Panc1 (cell line): ENCODE measurements around the gene NPEPL1. TPM values are rescaled to one million over a fixed set of nuclear protein-coding genes. Genes with fewer than 3 reads are reported as not detected.

Source experiments
- ATAC-seq: fragments of 200-7000 bp; cut with Tn5 transposase; 2 replicates; pipeline ENCODE4 v1.9.1; 2020; ENCODE audit warnings: mild to moderate bottlenecking, moderate library complexity
- BruUV-seq: library from RNA; stranded (reverse); fragments of 400-500 nt; replicated peaks from 2 replicates; lab custom pipeline; 2021; lab: Mats Ljungman, UMichigan
- CTCF ChIA-PET: fragments of 300-600 bp; sonication (Branson Sonifier 250); formaldehyde crosslinking; loops from one replicate; lab custom pipeline; 2022; ENCODE audit warnings: antibody characterized with exemption; lab: Charles Lee
- POLR2A ChIA-PET: fragments of 300-600 bp; sonication (Branson Sonifier 250); formaldehyde crosslinking; loops from one replicate; lab custom pipeline; 2022; ENCODE audit warnings: antibody characterized with exemption; lab: Charles Lee
- DNase-seq: peaks from one replicate; pipeline ENCODE4 v3.0.0-alpha.2; 2010; ENCODE audit warnings: low read depth, low spot score
- H3K27ac ChIP-seq: 2 replicates; pipeline ENCODE4 v1.5.1; 2011; ENCODE audit warnings: mild to moderate bottlenecking, low read length, inconsistent platforms
- H3K27me3 ChIP-seq: fragments of 200-500 bp; sonication (Bioruptor generic); 2 replicates; pipeline ENCODE4 v1.6.0; 2014; ENCODE audit warnings: low read length, inconsistent platforms; ENCODE audit not compliant: control insufficient read depth, insufficient read depth
- H3K36me3 ChIP-seq: fragments of 200-500 bp; sonication (Bioruptor generic); 2 replicates; pipeline ENCODE4 v1.5.1; 2014; ENCODE audit warnings: inconsistent platforms, mild to moderate bottlenecking, low read length, moderate library complexity; ENCODE audit not compliant: control insufficient read depth, insufficient read depth
- H3K4me1 ChIP-seq: 2 replicates; pipeline ENCODE4 v1.5.1; 2011; ENCODE audit warnings: inconsistent platforms, mild to moderate bottlenecking, low read length, moderate library complexity; ENCODE audit not compliant: control insufficient read depth, insufficient read depth
- H3K4me3 ChIP-seq, 2 experiments: 2 replicates each; pipeline ENCODE4 v1.5.1; 2011 to 2012; ENCODE audit warnings: low read depth in 2 of 2, low read length in 2 of 2, mild to moderate bottlenecking in 2 of 2, inconsistent platforms in 1 of 2, moderate library complexity in 1 of 2
- H3K9me3 ChIP-seq: fragments of 200-500 bp; sonication (Bioruptor generic); 2 replicates; pipeline ENCODE4 v1.5.1; 2014; ENCODE audit warnings: low read depth, mild to moderate bottlenecking, inconsistent platforms, low read length, moderate library complexity; ENCODE audit not compliant: control insufficient read depth, insufficient read depth
- POLR2AphosphoS5 ChIP-seq: IDR thresholded peaks from 2 replicates; pipeline ENCODE4 v1.6.1; 2012; ENCODE audit warnings: mild to moderate bottlenecking, low read depth, low read length, moderate library complexity
- SIN3A ChIP-seq: IDR thresholded peaks from 2 replicates; pipeline ENCODE4 v1.6.1; 2012; ENCODE audit warnings: low read depth, mild to moderate bottlenecking, low read length, moderate library complexity, borderline replicate concordance; ENCODE audit not compliant: insufficient read depth
- TCF7L2 ChIP-seq: IDR thresholded peaks from 2 replicates; pipeline ENCODE4 v1.6.1; 2011; ENCODE audit warnings: mild to moderate bottlenecking, low read depth, low read length, inconsistent platforms
- in situ Hi-C: cut with HindIII; loops from 2 replicates; pipeline ENCODE4 v1.10.0; 2016; ENCODE audit warnings: low sequenced_read_pairs, low pct_unique_long_range_greater_than_20kb
- intact Hi-C: fragments of 100-400 bp; cut with micrococcal nuclease; formaldehyde crosslinking; loops from one replicate; pipeline ENCODE4 v1.10.0; 2022; ENCODE audit not compliant: unreplicated experiment
- total RNA-seq: library from RNA; stranded (reverse); gene quantifications from one replicate; pipeline ENCODE4 v1.2.1, GENCODE V29; 2021; ENCODE audit not compliant: unreplicated experiment
- TF ChIP-seq, protein P1 (sequence below), 2 experiments: IDR thresholded peaks; 2 replicates each; pipeline ENCODE4 v1.6.1; 2011 to 2012; ENCODE audit warnings: low read depth in 2 of 2, control low read depth in 1 of 2, low read length in 1 of 2, mild to moderate bottlenecking in 1 of 2, moderate library complexity in 1 of 2; ENCODE audit not compliant: insufficient read depth in 1 of 2
- TF ChIP-seq, protein P2 (sequence below): fragments of 450-650 bp; IDR thresholded peaks from 2 replicates; pipeline ENCODE4 v1.5.1; 2017; ENCODE audit warnings: mild to moderate bottlenecking

Gene NPEPL1
- total RNA-seq, 1 experiment from 2014 or later = 27.4 TPM

DNA sequence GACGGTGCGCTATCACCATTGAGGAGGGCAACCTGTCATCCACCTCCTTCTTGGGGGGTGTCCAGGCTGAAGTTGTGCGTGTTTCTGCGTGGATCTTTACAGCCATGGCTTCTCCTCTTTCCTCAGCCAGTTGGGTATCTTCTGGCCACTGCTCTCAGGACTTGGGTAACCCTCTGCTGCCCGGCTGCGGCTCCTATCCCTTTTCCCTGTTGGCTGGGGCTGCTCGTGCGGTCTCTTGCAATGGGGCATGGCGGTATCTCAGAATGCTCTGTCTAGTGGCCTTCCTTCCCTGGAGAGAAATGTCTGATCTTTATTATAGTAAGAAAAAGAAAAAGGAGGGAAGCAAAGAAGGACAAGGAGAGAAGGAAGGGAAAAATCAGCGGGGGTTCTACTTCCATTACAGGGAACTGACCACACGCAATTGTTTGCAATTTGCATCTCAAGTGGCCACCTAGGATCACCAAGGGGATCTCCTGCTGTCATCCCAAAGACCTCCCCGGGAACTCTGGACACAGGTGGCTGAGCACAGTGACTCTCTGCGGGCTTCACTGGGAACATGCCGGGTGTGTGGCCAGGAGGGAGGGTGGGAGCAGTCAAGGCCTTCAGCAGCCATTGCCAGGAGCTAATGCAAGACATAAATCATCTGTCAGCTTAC lies 60.8 kb downstream of the NPEPL1 start:
- BruUV-seq = no TSS peak
- H3K27ac ChIP-seq = no peak overlapping the region
- H3K4me1 ChIP-seq = no peaks in the 10 kb centered on the region
- no peak for DNase-seq
- CTCF ChIA-PET = no interaction called here
- H3K9me3 ChIP-seq = no peaks in the 10 kb centered on the region
- in situ Hi-C loops = no loop called here
- ATAC-seq = no peak
- no peaks in the 10 kb centered on the region for H3K36me3 ChIP-seq
- H3K4me3 ChIP-seq = no peak overlapping the region
- TF ChIP-seq, protein P1, sequence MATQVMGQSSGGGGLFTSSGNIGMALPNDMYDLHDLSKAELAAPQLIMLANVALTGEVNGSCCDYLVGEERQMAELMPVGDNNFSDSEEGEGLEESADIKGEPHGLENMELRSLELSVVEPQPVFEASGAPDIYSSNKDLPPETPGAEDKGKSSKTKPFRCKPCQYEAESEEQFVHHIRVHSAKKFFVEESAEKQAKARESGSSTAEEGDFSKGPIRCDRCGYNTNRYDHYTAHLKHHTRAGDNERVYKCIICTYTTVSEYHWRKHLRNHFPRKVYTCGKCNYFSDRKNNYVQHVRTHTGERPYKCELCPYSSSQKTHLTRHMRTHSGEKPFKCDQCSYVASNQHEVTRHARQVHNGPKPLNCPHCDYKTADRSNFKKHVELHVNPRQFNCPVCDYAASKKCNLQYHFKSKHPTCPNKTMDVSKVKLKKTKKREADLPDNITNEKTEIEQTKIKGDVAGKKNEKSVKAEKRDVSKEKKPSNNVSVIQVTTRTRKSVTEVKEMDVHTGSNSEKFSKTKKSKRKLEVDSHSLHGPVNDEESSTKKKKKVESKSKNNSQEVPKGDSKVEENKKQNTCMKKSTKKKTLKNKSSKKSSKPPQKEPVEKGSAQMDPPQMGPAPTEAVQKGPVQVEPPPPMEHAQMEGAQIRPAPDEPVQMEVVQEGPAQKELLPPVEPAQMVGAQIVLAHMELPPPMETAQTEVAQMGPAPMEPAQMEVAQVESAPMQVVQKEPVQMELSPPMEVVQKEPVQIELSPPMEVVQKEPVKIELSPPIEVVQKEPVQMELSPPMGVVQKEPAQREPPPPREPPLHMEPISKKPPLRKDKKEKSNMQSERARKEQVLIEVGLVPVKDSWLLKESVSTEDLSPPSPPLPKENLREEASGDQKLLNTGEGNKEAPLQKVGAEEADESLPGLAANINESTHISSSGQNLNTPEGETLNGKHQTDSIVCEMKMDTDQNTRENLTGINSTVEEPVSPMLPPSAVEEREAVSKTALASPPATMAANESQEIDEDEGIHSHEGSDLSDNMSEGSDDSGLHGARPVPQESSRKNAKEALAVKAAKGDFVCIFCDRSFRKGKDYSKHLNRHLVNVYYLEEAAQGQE (IDR thresholded peaks at IDR 0.05; ENCODE audit: insufficient read depth in 1 of 2, low read depth in 2 of 2, low read length in 1 of 2) = no peak
- TF ChIP-seq SIN3A (no peak), TCF7L2 (no peak), POLR2AphosphoS5 (no peak)
- TF ChIP-seq, protein P2, sequence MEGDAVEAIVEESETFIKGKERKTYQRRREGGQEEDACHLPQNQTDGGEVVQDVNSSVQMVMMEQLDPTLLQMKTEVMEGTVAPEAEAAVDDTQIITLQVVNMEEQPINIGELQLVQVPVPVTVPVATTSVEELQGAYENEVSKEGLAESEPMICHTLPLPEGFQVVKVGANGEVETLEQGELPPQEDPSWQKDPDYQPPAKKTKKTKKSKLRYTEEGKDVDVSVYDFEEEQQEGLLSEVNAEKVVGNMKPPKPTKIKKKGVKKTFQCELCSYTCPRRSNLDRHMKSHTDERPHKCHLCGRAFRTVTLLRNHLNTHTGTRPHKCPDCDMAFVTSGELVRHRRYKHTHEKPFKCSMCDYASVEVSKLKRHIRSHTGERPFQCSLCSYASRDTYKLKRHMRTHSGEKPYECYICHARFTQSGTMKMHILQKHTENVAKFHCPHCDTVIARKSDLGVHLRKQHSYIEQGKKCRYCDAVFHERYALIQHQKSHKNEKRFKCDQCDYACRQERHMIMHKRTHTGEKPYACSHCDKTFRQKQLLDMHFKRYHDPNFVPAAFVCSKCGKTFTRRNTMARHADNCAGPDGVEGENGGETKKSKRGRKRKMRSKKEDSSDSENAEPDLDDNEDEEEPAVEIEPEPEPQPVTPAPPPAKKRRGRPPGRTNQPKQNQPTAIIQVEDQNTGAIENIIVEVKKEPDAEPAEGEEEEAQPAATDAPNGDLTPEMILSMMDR = no peak
- intact Hi-C loops = no loop called here
- POLR2A ChIA-PET = no interaction called here
- H3K27me3 ChIP-seq = peaks cover 3% of the 10 kb centered on the region; the same call in 1 of the 2 replicates

DNA sequence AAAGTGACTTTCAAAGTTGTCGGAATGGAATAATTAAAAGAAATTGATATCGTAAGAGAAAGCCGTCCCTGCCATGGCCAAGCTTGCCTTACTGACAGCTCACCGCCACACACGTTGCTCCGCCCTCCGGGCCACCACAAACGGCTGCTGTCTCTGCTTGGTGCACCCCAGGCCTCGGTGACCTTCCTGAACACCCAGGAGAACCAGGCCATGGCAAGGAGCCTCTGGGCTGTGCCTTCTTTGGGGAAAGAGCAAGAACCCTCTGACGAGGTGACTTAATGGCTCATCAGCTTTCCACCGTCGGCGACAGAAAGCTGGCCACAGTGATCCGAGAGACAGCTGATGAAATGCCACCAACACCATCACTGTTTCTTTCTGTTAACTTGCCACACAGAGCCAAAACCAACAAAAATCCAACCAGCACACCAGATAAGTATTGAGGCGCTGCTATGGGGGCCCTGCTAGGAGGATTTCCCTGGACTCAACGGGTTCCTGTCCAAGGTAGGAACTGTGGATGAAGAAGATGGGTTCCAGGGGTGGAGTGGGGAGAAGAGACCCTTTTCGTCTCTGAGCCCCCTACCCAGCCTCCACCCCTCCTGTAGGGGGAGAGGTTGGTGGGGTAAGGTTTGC lies 61.4 kb downstream of the NPEPL1 start:
- ChIA-PET POLR2A (no interaction called here), CTCF (no interaction called here)
- intact Hi-C loops (no loop called here), in situ Hi-C loops (no loop called here)
- no peak overlapping the region for H3K4me3 ChIP-seq
- no TSS peak for BruUV-seq
- H3K4me1 ChIP-seq = no peaks in the 10 kb centered on the region
- TF ChIP-seq SIN3A (no peak), TCF7L2 (no peak), POLR2AphosphoS5 (no peak)
- TF ChIP-seq, protein P1 (IDR thresholded peaks at IDR 0.05; ENCODE audit: insufficient read depth in 1 of 2, low read depth in 2 of 2, low read length in 1 of 2) = no peak
- TF ChIP-seq, protein P2 = no peak
- ATAC-seq (no peak), DNase-seq (no peak)
- no peaks in the 10 kb centered on the region for H3K36me3 ChIP-seq
- peaks cover 7% of the 10 kb centered on the region; the same call in 1 of the 2 replicates for H3K27me3 ChIP-seq
- H3K9me3 ChIP-seq = no peaks in the 10 kb centered on the region
- H3K27ac ChIP-seq = no peak overlapping the region
